HepG2 (cell line): ENCODE measurements around the gene AIP. TPM values are rescaled to one million over a fixed set of nuclear protein-coding genes. Genes with fewer than 3 reads are reported as not detected.

Experiments
- AHR ChIP-seq: IDR thresholded peaks from 2 replicates; pipeline ENCODE4 v1.6.1; 2018; ENCODE audit warnings: missing genetic modification reagents, missing compliant biosample characterization
- ATAD3A ChIP-seq: sonication (generic); formaldehyde crosslinking; IDR thresholded peaks from 2 replicates; pipeline ENCODE4 v1.4.0; 2020; ENCODE audit warnings: missing genetic modification reagents
- BHLHE40 ChIP-seq: IDR thresholded peaks from 2 replicates; pipeline ENCODE4 v1.6.1; 2011; ENCODE audit warnings: low read length, improper control_type of control experiment
- DMTF1 ChIP-seq: sonication (generic); formaldehyde crosslinking; IDR thresholded peaks from 2 replicates; pipeline ENCODE4 v1.4.0; 2020; ENCODE audit warnings: mild to moderate bottlenecking, missing genetic modification reagents
- KIAA2018 ChIP-seq: sonication (generic); formaldehyde crosslinking; IDR thresholded peaks from 2 replicates; pipeline ENCODE4 v1.5.0; 2020; ENCODE audit warnings: mild to moderate bottlenecking, missing genetic modification reagents, borderline replicate concordance
- MYC ChIP-seq: sonication (generic); formaldehyde crosslinking; IDR thresholded peaks from 2 replicates; pipeline ENCODE4 v1.9.0; 2021; ENCODE audit warnings: missing genetic modification reagents, borderline replicate concordance
- NCOR1 ChIP-seq: fragments of 200-600 bp; sonication (generic); IDR thresholded peaks from 2 replicates; pipeline ENCODE4 v1.7.0; 2017; ENCODE audit warnings: antibody characterized with exemption, low read length, borderline replicate concordance
- NFE2 ChIP-seq: sonication (generic); formaldehyde crosslinking; IDR thresholded peaks from 2 replicates; pipeline ENCODE4 v1.4.0; 2020; ENCODE audit warnings: missing genetic modification reagents
- POLR2A ChIP-seq, 2 experiments: IDR thresholded peaks; 2 replicates each; pipeline ENCODE4 v1.6.1; 2011; ENCODE audit warnings: low read depth in 2 of 2, low read length in 2 of 2, mild to moderate bottlenecking in 1 of 2, moderate library complexity in 1 of 2; ENCODE audit not compliant: insufficient read depth in 1 of 2
- UBTF ChIP-seq: sonication (generic); formaldehyde crosslinking; IDR thresholded peaks from 2 replicates; pipeline ENCODE4 v1.4.0; 2020; ENCODE audit warnings: mild to moderate bottlenecking, missing genetic modification reagents
- ZNF354B ChIP-seq: sonication (generic); formaldehyde crosslinking; IDR thresholded peaks from 2 replicates; pipeline ENCODE4 v1.8.0; 2022; ENCODE audit warnings: mild to moderate bottlenecking, missing genetic modification reagents
- ZNF496 ChIP-seq: sonication (generic); formaldehyde crosslinking; IDR thresholded peaks from 2 replicates; pipeline ENCODE4 v1.8.1; 2023; ENCODE audit warnings: mild to moderate bottlenecking, moderate library complexity, missing genetic modification reagents; ENCODE audit not compliant: insufficient replicate concordance
- ZNF713 ChIP-seq: sonication (generic); formaldehyde crosslinking; IDR thresholded peaks from 2 replicates; pipeline ENCODE4 v1.4.0; 2020; ENCODE audit warnings: mild to moderate bottlenecking, missing genetic modification reagents
- polyA plus RNA-seq, 8 experiments: library from polyadenylated mRNA; depleted of rRNA in 3 of 8; stranded (reverse) in 7 of 8; unstranded in 1 of 8; fragments of >200 nt; fragmentation: Illumina TruSeq in 4 of 8; extraction: Trizol in 4 of 8; gene quantifications; 2 replicates each; pipeline versions ENCODE4 v1.2.1 to v1.2.3, GENCODE V29; 2011 to 2016; ENCODE audit warnings: low read depth in 4 of 8, missing spikeins in 1 of 8, mixed read lengths in 1 of 8; ENCODE audit not compliant: insufficient read depth in 1 of 8
- total RNA-seq, 5 experiments: library from RNA; depleted of rRNA; stranded (reverse); fragments of >200 nt; fragmentation: Illumina TruSeq; extraction: Trizol; gene quantifications; 2 replicates each; pipeline ENCODE4 v1.2.3, GENCODE V29; 2016; ENCODE audit warnings: low read depth in 1 of 5
- TF ChIP-seq, protein P1 (sequence below): sonication (generic); formaldehyde crosslinking; IDR thresholded peaks from 2 replicates; pipeline ENCODE4 v1.4.0; 2020; ENCODE audit warnings: missing genetic modification reagents

AIP gene
- total and polyA plus RNA-seq, 2 of the 13 experiments (the other 11 are each of a cell fraction or from before 2014, with no cell fraction given), result 51.8 to 110 TPM

GRCh38 chr11:67505605-67506396 lies 23.0 kb downstream of the AIP start (continued):
- TF ChIP-seq MYC (CRISPR knock-in tag) (peak; percentile 22; the same call in 1 of the 2 replicates), KIAA2018 (CRISPR knock-in tag) (no peak), NFE2 (CRISPR knock-in tag) (no peak), BHLHE40 (no peak), UBTF (CRISPR knock-in tag) (peak; percentile 77), NCOR1 (no peak), ZNF713 (CRISPR knock-in tag) (0 out of 2 replicates have a peak, but pooled peaks have one; percentile 85), DMTF1 (CRISPR knock-in tag) (no peak), ZNF496 (no peak), POLR2A (IDR thresholded peaks at IDR 0.05; ENCODE audit: insufficient read depth in 1 of 2, low read depth in 2 of 2, low read length in 2 of 2) (no peak), ATAD3A (no peak), ZNF354B (CRISPR knock-in tag) (no peak), AHR (CRISPR knock-in tag) (no peak)
- TF ChIP-seq, protein P1, sequence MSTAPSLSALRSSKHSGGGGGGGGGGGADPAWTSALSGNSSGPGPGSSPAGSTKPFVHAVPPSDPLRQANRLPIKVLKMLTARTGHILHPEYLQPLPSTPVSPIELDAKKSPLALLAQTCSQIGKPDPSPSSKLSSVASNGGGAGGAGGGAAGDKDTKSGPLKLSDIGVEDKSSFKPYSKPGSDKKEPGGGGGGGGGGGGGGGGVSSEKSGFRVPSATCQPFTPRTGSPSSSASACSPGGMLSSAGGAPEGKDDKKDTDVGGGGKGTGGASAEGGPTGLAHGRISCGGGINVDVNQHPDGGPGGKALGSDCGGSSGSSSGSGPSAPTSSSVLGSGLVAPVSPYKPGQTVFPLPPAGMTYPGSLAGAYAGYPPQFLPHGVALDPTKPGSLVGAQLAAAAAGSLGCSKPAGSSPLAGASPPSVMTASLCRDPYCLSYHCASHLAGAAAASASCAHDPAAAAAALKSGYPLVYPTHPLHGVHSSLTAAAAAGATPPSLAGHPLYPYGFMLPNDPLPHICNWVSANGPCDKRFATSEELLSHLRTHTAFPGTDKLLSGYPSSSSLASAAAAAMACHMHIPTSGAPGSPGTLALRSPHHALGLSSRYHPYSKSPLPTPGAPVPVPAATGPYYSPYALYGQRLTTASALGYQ (CRISPR knock-in tag), result no peak
